OCI-LY3 (cell line): ENCODE results near the gene MXRA8.

ENCODE experiments used
- H2AFZ ChIP-seq: fragments of 200-600, 300-600 bp; shearing (Covaris generic); 2 replicates; pipeline ENCODE4 v1.6.0; 2014; ENCODE audit warnings: antibody characterized with exemption, low read depth, low read length
- H3K27ac ChIP-seq: fragments of 200-600, 300-600 bp; sonication (generic); 2 replicates; pipeline ENCODE4 v1.5.1; 2014; ENCODE audit warnings: mild to moderate bottlenecking, low read length, moderate library complexity, mixed read lengths
- H3K27me3 ChIP-seq: fragments of 200-600, 300-600 bp; sonication (generic); 2 replicates; pipeline ENCODE4 v1.6.1; 2014; ENCODE audit warnings: low read depth, low read length, mixed read lengths
- H3K36me3 ChIP-seq: fragments of 200-600, 300-600 bp; sonication (generic); replicated peaks from 2 replicates; pipeline ENCODE3; 2014; ENCODE audit warnings: low read depth, low read length, mixed read lengths
- H3K4me1 ChIP-seq: fragments of 300-600, 200-600 bp; sonication (generic); 2 replicates; pipeline ENCODE4 v1.6.1; 2014; ENCODE audit warnings: low read length, mixed read lengths
- H3K4me2 ChIP-seq: fragments of 200-600, 300-600 bp; sonication (generic); 2 replicates; pipeline ENCODE4 v1.6.1; 2014; ENCODE audit warnings: low read length, mixed read lengths
- H3K4me3 ChIP-seq: fragments of 300-600, 200-600 bp; sonication (generic); 2 replicates; pipeline ENCODE4 v1.5.1; 2014; ENCODE audit warnings: antibody characterized with exemption, mild to moderate bottlenecking, low read length, moderate library complexity
- H3K79me2 ChIP-seq: fragments of 300-600, 200-600 bp; shearing (Covaris generic); 2 replicates; pipeline ENCODE4 v1.6.1; 2014; ENCODE audit warnings: mild to moderate bottlenecking, low read length, mixed read lengths
- H3K9ac ChIP-seq: fragments of 300-600, 200-600 bp; shearing (Covaris generic); 2 replicates; pipeline ENCODE4 v1.6.0; 2014; ENCODE audit warnings: mild to moderate bottlenecking, low read length, moderate library complexity
- H3K9me3 ChIP-seq: fragments of 200-600, 300-600 bp; shearing (Covaris generic); 2 replicates; pipeline ENCODE4 v1.6.1; 2014; ENCODE audit warnings: low read length, mixed read lengths; ENCODE audit not compliant: insufficient read depth
- H4K20me1 ChIP-seq: fragments of 200-600, 300-600 bp; sonication (generic); 2 replicates; pipeline ENCODE4 v1.6.1; 2016; ENCODE audit warnings: low read length, mixed read lengths; ENCODE audit not compliant: insufficient read depth
- CTCF ChIP-seq: fragments of 200-600, 300-600 bp; sonication (generic); IDR thresholded peaks from 2 replicates; pipeline ENCODE4 v1.5.1; 2014; ENCODE audit warnings: antibody characterized with exemption, low read length, low read depth
- EZH2phosphoT487 ChIP-seq: fragments of 200-600 bp; shearing (Covaris generic); IDR thresholded peaks from 2 replicates; pipeline ENCODE4 v1.6.1; 2018; ENCODE audit warnings: antibody characterized with exemption, mixed run types, low read depth

Gene MXRA8

GRCh38 chr1:1355416-1355815, 2.9 kb downstream of the MXRA8 start:
- TF ChIP-seq EZH2phosphoT487 (no peak), CTCF (no peak)
- Histone ChIP-seq H3K79me2 (no peaks in the 10 kb centered on the region), H4K20me1 (no peaks in the 10 kb centered on the region), H3K9ac (no peak overlapping the region), H3K36me3 (no peaks in the 10 kb centered on the region), H3K4me3 (no peak overlapping the region), H3K27ac (no peak overlapping the region), H3K4me1 (peaks cover 25% of the 10 kb centered on the region; the same call in 1 of the 2 replicates), H3K27me3 (peaks cover 17% of the 10 kb centered on the region), H3K4me2 (no peak overlapping the region), H2AFZ (no peak overlapping the region), H3K9me3 (no peaks in the 10 kb centered on the region)

- no peak overlapping the region for H3K4me2 ChIP-seq
- H3K9me3 ChIP-seq = no peaks in the 10 kb centered on the region
- no peaks in the 10 kb centered on the region for H4K20me1 ChIP-seq
- H3K27ac ChIP-seq = no peak overlapping the region
- H3K4me3 ChIP-seq = no peak overlapping the region
- no peaks in the 10 kb centered on the region for H3K79me2 ChIP-seq
- no peak overlapping the region for H3K9ac ChIP-seq
- peaks cover 17% of the 10 kb centered on the region for H3K27me3 ChIP-seq
- peaks cover 25% of the 10 kb centered on the region; the same call in 1 of the 2 replicates for H3K4me1 ChIP-seq
- H2AFZ ChIP-seq = no peak overlapping the region
- TF ChIP-seq CTCF (no peak), EZH2phosphoT487 (no peak)
- H3K36me3 ChIP-seq = no peaks in the 10 kb centered on the region
Observed at GRCh38 chr1:1354271-1355247, 3.8 kb downstream of the MXRA8 start.

GRCh38 chr1:1353389-1354151, 4.8 kb downstream of the MXRA8 start:
- H3K36me3 ChIP-seq = no peaks in the 10 kb centered on the region
- no peak overlapping the region for H3K27ac ChIP-seq
- no peak for TF ChIP-seq CTCF
- TF ChIP-seq EZH2phosphoT487 = no peak
- no peak overlapping the region for H3K9ac ChIP-seq
- H2AFZ ChIP-seq = no peak overlapping the region
- peaks cover 22% of the 10 kb centered on the region; the same call in 1 of the 2 replicates for H3K4me1 ChIP-seq
- peaks cover 10% of the 10 kb centered on the region for H3K27me3 ChIP-seq
- peaks cover 3% of the 10 kb centered on the region; the same call in 1 of the 2 replicates for H3K79me2 ChIP-seq
- no peak overlapping the region for H3K4me3 ChIP-seq
- H3K9me3 ChIP-seq = no peaks in the 10 kb centered on the region
- H3K4me2 ChIP-seq = no peak overlapping the region
- no peaks in the 10 kb centered on the region for H4K20me1 ChIP-seq
